WTC11 (cell line): ENCODE data around the gene CDH12. TPM values are rescaled to one million over a fixed set of nuclear protein-coding genes. Genes with fewer than 3 reads are reported as not detected.

Source experiments
- ATAC-seq: fragments of 200-7000 bp; cut with Tn5 transposase; 2 replicates; pipeline ENCODE4 v1.10.0; 2021; ENCODE audit warnings: mild to moderate bottlenecking, moderate library complexity
- CTCF ChIA-PET: fragments of 300-600 bp; sonication (Branson Sonifier 250); formaldehyde crosslinking; loops from one replicate; lab custom pipeline; 2021; ENCODE audit warnings: antibody characterized with exemption; lab: Charles Lee
- POLR2A ChIA-PET: fragments of 350-600 bp; sonication (Branson Sonifier 250); formaldehyde crosslinking; loops from one replicate; lab custom pipeline; 2021; ENCODE audit warnings: antibody characterized with exemption; lab: Charles Lee
- DNase-seq: peaks from one replicate; pipeline ENCODE4 v3.0.0; 2021; ENCODE audit warnings: low spot score
- H3K27ac Mint-ChIP-seq: 2 replicates; pipeline ENCODE4 v1.8.0; 2021; ENCODE audit warnings: mixed read lengths
- H3K27me3 Mint-ChIP-seq: 2 replicates; pipeline ENCODE4 v1.8.0; 2021; ENCODE audit warnings: low read depth, mild to moderate bottlenecking, moderate library complexity, mixed read lengths
- H3K36me3 Mint-ChIP-seq: 2 replicates; pipeline ENCODE4 v1.8.0; 2021; ENCODE audit warnings: mixed read lengths
- H3K4me1 Mint-ChIP-seq: 2 replicates; pipeline ENCODE4 v1.8.0; 2022; ENCODE audit warnings: mixed read lengths
- H3K4me3 Mint-ChIP-seq: 2 replicates; pipeline ENCODE4 v1.8.0; 2021; ENCODE audit warnings: mild to moderate bottlenecking, moderate library complexity, mixed read lengths
- H3K9me3 Mint-ChIP-seq: 2 replicates; pipeline ENCODE4 v1.8.0; 2021; ENCODE audit warnings: mixed read lengths
- AFF4 ChIP-seq: sonication (generic); formaldehyde crosslinking; IDR thresholded peaks from 2 replicates; pipeline ENCODE4 v1.8.1; 2023; ENCODE audit warnings: mild to moderate bottlenecking, missing genetic modification reagents, borderline replicate concordance
- ATF1 ChIP-seq: sonication (generic); formaldehyde crosslinking; IDR thresholded peaks from 2 replicates; pipeline ENCODE4 v1.8.1; 2023; ENCODE audit warnings: mild to moderate bottlenecking, moderate library complexity, missing genetic modification reagents
- E2F5 ChIP-seq: sonication (generic); formaldehyde crosslinking; IDR thresholded peaks from 2 replicates; pipeline ENCODE4 v1.8.1; 2022; ENCODE audit warnings: mild to moderate bottlenecking, moderate library complexity, missing genetic modification reagents
- ELF4 ChIP-seq: sonication (generic); formaldehyde crosslinking; IDR thresholded peaks from 2 replicates; pipeline ENCODE4 v1.8.1; 2022; ENCODE audit warnings: low read depth, mild to moderate bottlenecking, moderate library complexity, missing genetic modification reagents
- ETV6 ChIP-seq: sonication (generic); formaldehyde crosslinking; IDR thresholded peaks from 2 replicates; pipeline ENCODE4 v1.8.1; 2022; ENCODE audit warnings: mild to moderate bottlenecking, missing genetic modification reagents
- FOXK1 ChIP-seq: sonication (generic); formaldehyde crosslinking; IDR thresholded peaks from 2 replicates; pipeline ENCODE4 v1.8.0; 2022; ENCODE audit warnings: mild to moderate bottlenecking, moderate library complexity, missing genetic modification reagents
- GTF2I ChIP-seq: fragments of 250-450 bp; sonication (Bioruptor Pico); conservative IDR thresholded peaks from 2 replicates; pipeline ENCODE4 v1.4.0; 2021; ENCODE audit warnings: mild to moderate bottlenecking
- HMGA2 ChIP-seq: fragments of 250-450 bp; sonication (Bioruptor Pico); IDR thresholded peaks from 2 replicates; pipeline ENCODE4 v1.4.0; 2021; ENCODE audit warnings: mild to moderate bottlenecking, moderate library complexity
- KAT7 ChIP-seq: sonication (generic); formaldehyde crosslinking; IDR thresholded peaks from 2 replicates; pipeline ENCODE4 v1.8.1; 2023; ENCODE audit warnings: missing genetic modification reagents, mild to moderate bottlenecking, borderline replicate concordance
- MLX ChIP-seq: sonication (generic); formaldehyde crosslinking; IDR thresholded peaks from 2 replicates; pipeline ENCODE4 v1.8.1; 2023; ENCODE audit warnings: mild to moderate bottlenecking, missing genetic modification reagents, moderate library complexity
- NFE2L1 ChIP-seq: sonication (generic); formaldehyde crosslinking; IDR thresholded peaks from 2 replicates; pipeline ENCODE4 v1.8.1; 2023; ENCODE audit warnings: missing genetic modification reagents
- RORB ChIP-seq: fragments of 250-450 bp; sonication (Bioruptor Pico); IDR thresholded peaks from 2 replicates; pipeline ENCODE4 v1.9.0; 2021; ENCODE audit warnings: mild to moderate bottlenecking
- STAT6 ChIP-seq: sonication (generic); formaldehyde crosslinking; conservative IDR thresholded peaks from 2 replicates; pipeline ENCODE4 v1.8.1; 2023; ENCODE audit warnings: mild to moderate bottlenecking, low read depth, missing genetic modification reagents, moderate library complexity
- TEAD4 ChIP-seq: sonication (generic); formaldehyde crosslinking; IDR thresholded peaks from 2 replicates; pipeline ENCODE4 v1.8.0; 2022; ENCODE audit warnings: mild to moderate bottlenecking, missing genetic modification reagents
- USF2 ChIP-seq: sonication (generic); formaldehyde crosslinking; IDR thresholded peaks from 2 replicates; pipeline ENCODE4 v1.8.1; 2023; ENCODE audit warnings: mild to moderate bottlenecking, missing genetic modification reagents, moderate library complexity
- ZNF219 ChIP-seq: sonication (generic); formaldehyde crosslinking; IDR thresholded peaks from 2 replicates; pipeline ENCODE4 v1.8.0; 2023; ENCODE audit warnings: missing genetic modification reagents, mild to moderate bottlenecking, borderline replicate concordance
- ZNF423 ChIP-seq: fragments of 250-450 bp; sonication (Bioruptor Pico); IDR thresholded peaks from 2 replicates; pipeline ENCODE4 v2.1.2; 2022; ENCODE audit warnings: mild to moderate bottlenecking, moderate library complexity
- ZNF671 ChIP-seq: fragments of 250-450 bp; sonication (Bioruptor Pico); IDR thresholded peaks from 2 replicates; pipeline ENCODE4 v1.8.0; 2021; ENCODE audit warnings: mild to moderate bottlenecking
- total RNA-seq: library from RNA; stranded (reverse); gene quantifications from 3 replicates; pipeline ENCODE4 v1.2.3, GENCODE V29; 2021
- TF ChIP-seq, protein P1 (sequence below): fragments of 250-450 bp; sonication (Bioruptor Pico); IDR thresholded peaks from 2 replicates; pipeline ENCODE4 v1.9.0; 2021; ENCODE audit warnings: mild to moderate bottlenecking, borderline replicate concordance
- TF ChIP-seq, protein P2 (sequence below): sonication (generic); formaldehyde crosslinking; IDR thresholded peaks from 2 replicates; pipeline ENCODE4 v1.8.1; 2023; ENCODE audit warnings: mild to moderate bottlenecking, missing genetic modification reagents

CDH12 gene
- total RNA-seq, 1 experiment from 2014 or later, result not detected

DNA sequence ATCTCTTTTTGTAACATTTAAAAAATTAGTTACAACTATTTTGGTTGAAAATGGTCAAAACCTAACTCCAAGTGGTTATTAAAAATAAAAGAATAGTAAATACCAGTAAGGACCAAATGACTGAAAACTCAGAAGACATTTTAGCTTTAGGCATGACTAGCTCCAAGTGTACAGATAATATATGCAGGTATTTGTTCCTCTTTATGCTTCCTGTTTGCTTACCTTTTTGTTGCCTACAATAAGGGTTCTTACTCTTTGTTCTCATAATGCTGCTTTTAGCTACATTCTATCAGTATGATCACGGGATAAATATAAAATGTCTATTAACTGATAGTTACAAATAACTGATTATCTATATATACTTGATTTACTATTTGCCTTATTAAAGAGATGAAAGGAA is 259.6 kb downstream of the CDH12 start:
- POLR2A ChIA-PET, result no interaction called here
- no peak for ATAC-seq
- H3K27me3 Mint-ChIP-seq, result no peaks in the 10 kb centered on the region
- no peak overlapping the region for H3K4me3 Mint-ChIP-seq
- no peaks in the 10 kb centered on the region for H3K9me3 Mint-ChIP-seq
- no peak for TF ChIP-seq HMGA2
- TF ChIP-seq, protein P1, sequence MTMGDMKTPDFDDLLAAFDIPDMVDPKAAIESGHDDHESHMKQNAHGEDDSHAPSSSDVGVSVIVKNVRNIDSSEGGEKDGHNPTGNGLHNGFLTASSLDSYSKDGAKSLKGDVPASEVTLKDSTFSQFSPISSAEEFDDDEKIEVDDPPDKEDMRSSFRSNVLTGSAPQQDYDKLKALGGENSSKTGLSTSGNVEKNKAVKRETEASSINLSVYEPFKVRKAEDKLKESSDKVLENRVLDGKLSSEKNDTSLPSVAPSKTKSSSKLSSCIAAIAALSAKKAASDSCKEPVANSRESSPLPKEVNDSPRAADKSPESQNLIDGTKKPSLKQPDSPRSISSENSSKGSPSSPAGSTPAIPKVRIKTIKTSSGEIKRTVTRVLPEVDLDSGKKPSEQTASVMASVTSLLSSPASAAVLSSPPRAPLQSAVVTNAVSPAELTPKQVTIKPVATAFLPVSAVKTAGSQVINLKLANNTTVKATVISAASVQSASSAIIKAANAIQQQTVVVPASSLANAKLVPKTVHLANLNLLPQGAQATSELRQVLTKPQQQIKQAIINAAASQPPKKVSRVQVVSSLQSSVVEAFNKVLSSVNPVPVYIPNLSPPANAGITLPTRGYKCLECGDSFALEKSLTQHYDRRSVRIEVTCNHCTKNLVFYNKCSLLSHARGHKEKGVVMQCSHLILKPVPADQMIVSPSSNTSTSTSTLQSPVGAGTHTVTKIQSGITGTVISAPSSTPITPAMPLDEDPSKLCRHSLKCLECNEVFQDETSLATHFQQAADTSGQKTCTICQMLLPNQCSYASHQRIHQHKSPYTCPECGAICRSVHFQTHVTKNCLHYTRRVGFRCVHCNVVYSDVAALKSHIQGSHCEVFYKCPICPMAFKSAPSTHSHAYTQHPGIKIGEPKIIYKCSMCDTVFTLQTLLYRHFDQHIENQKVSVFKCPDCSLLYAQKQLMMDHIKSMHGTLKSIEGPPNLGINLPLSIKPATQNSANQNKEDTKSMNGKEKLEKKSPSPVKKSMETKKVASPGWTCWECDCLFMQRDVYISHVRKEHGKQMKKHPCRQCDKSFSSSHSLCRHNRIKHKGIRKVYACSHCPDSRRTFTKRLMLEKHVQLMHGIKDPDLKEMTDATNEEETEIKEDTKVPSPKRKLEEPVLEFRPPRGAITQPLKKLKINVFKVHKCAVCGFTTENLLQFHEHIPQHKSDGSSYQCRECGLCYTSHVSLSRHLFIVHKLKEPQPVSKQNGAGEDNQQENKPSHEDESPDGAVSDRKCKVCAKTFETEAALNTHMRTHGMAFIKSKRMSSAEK (CRISPR knock-in tag), result no peak
- no peak for TF ChIP-seq ELF4 (CRISPR knock-in tag)
- TF ChIP-seq NFE2L1 (CRISPR knock-in tag), result no peak
- no peak for TF ChIP-seq STAT6 (CRISPR knock-in tag)
- TF ChIP-seq GTF2I (CRISPR knock-in tag), result no peak
- no peak for TF ChIP-seq E2F5 (CRISPR knock-in tag)
- TF ChIP-seq TEAD4 (CRISPR knock-in tag), result no peak
- no peak for TF ChIP-seq KAT7 (CRISPR knock-in tag)
- TF ChIP-seq ZNF671 (CRISPR knock-in tag), result no peak
- no peak for TF ChIP-seq FOXK1
- no peak for TF ChIP-seq ZNF423 (CRISPR knock-in tag)
- no peak for TF ChIP-seq USF2 (CRISPR knock-in tag)
- TF ChIP-seq ZNF219, result no peak
- TF ChIP-seq, protein P2, sequence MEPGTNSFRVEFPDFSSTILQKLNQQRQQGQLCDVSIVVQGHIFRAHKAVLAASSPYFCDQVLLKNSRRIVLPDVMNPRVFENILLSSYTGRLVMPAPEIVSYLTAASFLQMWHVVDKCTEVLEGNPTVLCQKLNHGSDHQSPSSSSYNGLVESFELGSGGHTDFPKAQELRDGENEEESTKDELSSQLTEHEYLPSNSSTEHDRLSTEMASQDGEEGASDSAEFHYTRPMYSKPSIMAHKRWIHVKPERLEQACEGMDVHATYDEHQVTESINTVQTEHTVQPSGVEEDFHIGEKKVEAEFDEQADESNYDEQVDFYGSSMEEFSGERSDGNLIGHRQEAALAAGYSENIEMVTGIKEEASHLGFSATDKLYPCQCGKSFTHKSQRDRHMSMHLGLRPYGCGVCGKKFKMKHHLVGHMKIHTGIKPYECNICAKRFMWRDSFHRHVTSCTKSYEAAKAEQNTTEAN, result no peak
- TF ChIP-seq MLX (CRISPR knock-in tag), result no peak
- no peak for TF ChIP-seq RORB (CRISPR knock-in tag)
- TF ChIP-seq ATF1, result no peak
- no peak for TF ChIP-seq AFF4 (CRISPR knock-in tag)
- TF ChIP-seq ETV6 (CRISPR knock-in tag), result no peak
- TF ChIP-seq, all 79 proteins: peak for 0
- CTCF ChIA-PET, result no interaction called here
- no peak for DNase-seq
- no peak overlapping the region for H3K27ac Mint-ChIP-seq
- no peaks in the 10 kb centered on the region for H3K36me3 Mint-ChIP-seq
- H3K4me1 Mint-ChIP-seq, result no peaks in the 10 kb centered on the region
